Mesothelial cell of epicardium (in vitro differentiated cells): ENCODE measurements around the gene BSND. TPM values are rescaled to one million over a fixed set of nuclear protein-coding genes. Genes with fewer than 3 reads are reported as not detected.

Experiments used
- DNase-seq, 2 experiments: peaks; one replicate each; pipeline ENCODE4 v3.0.0; 2021; ENCODE audit warnings: low spot score in 2 of 2; ENCODE audit not compliant: unreplicated experiment in 2 of 2
- H3K27ac Mint-ChIP-seq: 2 replicates; pipeline ENCODE4 v1.8.0; 2021; ENCODE audit warnings: mixed read lengths
- H3K27me3 Mint-ChIP-seq: 2 replicates; pipeline ENCODE4 v1.8.0; 2021; ENCODE audit warnings: low read depth, mixed read lengths
- H3K36me3 Mint-ChIP-seq: 2 replicates; pipeline ENCODE4 v1.8.0; 2021; ENCODE audit warnings: mixed read lengths
- H3K4me1 Mint-ChIP-seq: 2 replicates; pipeline ENCODE4 v1.8.0; 2021; ENCODE audit warnings: mixed read lengths
- H3K4me3 Mint-ChIP-seq: 2 replicates; pipeline ENCODE4 v1.8.0; 2021; ENCODE audit warnings: mild to moderate bottlenecking, moderate library complexity, mixed read lengths
- H3K9me3 Mint-ChIP-seq: 2 replicates; pipeline ENCODE4 v1.8.0; 2021; ENCODE audit warnings: mixed read lengths
- total RNA-seq: library from RNA; stranded (reverse); gene quantifications from 3 replicates; pipeline ENCODE4 v1.2.1, GENCODE V29; 2021
- TF ChIP-seq, protein P1 (sequence below): fragments of 200-600 bp; sonication (generic); IDR thresholded peaks from one replicate; pipeline ENCODE4 v1.5.0; 2021; ENCODE audit warnings: antibody characterized with exemption; ENCODE audit not compliant: unreplicated experiment

The BSND gene
- total RNA-seq, 1 donor from 2014 or later, result 0.09 TPM

DNA sequence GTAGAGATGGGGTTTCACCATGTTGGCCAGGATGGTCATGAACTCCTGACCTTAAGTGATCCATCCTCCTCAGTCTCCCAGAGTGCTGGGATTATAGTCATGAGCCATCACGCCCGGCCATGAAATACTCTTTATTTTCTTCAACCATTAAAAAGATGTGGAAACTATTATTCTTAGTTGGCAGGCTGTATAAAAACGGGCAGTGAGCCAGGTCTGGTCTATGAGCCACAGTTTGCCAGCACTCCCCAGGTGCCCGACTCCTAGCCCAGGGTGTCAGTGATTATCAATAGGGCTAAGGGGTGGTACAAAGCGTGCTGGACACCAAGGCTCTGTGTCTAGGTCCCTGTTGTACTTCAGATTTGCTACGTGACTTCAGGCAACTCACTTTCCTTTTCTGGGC lies 22.0 kb upstream of the BSND start:
- Mint-ChIP-seq H3K9me3 (no peaks in the 10 kb centered on the region), H3K36me3 (no peaks in the 10 kb centered on the region), H3K4me3 (no peak overlapping the region), H3K27ac (peak overlapping the region; percentile 30), H3K4me1 (peaks cover 28% of the 10 kb centered on the region), H3K27me3 (peaks cover 26% of the 10 kb centered on the region)
- TF ChIP-seq, protein P1, sequence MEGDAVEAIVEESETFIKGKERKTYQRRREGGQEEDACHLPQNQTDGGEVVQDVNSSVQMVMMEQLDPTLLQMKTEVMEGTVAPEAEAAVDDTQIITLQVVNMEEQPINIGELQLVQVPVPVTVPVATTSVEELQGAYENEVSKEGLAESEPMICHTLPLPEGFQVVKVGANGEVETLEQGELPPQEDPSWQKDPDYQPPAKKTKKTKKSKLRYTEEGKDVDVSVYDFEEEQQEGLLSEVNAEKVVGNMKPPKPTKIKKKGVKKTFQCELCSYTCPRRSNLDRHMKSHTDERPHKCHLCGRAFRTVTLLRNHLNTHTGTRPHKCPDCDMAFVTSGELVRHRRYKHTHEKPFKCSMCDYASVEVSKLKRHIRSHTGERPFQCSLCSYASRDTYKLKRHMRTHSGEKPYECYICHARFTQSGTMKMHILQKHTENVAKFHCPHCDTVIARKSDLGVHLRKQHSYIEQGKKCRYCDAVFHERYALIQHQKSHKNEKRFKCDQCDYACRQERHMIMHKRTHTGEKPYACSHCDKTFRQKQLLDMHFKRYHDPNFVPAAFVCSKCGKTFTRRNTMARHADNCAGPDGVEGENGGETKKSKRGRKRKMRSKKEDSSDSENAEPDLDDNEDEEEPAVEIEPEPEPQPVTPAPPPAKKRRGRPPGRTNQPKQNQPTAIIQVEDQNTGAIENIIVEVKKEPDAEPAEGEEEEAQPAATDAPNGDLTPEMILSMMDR, result no peak
- peak in 1 of 2 experiments; percentile 36 for DNase-seq

DNA sequence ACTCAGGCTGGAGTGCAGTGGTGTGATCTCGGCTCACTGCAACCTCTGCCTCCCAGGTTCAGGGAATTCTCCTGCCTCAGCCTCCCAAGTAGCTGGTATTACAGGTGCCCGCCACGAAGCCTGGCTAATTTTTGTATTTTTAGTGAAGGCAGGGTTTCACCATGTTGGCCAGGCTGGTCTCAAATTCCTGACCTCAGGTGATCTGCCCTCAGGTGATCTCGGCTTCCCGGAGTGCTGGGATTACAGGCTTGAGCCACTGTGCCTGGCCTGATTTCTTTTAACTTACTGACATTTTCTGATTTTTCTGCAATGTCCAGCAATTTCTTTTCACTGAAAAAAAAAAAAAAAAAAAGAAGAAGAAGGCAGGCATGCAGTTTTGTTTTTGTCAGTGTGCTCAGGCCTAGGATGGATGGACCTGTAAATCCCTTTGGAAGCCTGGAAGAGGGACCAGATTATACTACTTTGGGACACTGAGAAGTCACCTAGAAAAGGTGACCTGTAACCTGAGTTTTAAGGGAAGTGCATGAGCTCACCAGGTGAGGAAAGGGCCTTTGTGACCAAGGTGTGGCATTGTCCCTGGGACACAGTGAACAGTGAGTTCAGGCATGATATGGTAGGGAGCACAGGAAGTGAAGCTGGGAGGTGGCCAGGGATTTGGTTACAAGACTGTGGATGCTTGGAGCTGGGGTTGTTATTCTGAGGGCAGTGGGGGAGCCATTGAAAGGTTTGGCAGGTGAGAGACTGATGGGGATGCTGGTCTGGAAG lies 21.0 kb upstream of the BSND start:
- Mint-ChIP-seq H3K4me1 (peaks cover 28% of the 10 kb centered on the region), H3K27me3 (peaks cover 33% of the 10 kb centered on the region), H3K27ac (no peak overlapping the region), H3K4me3 (no peak overlapping the region), H3K9me3 (no peaks in the 10 kb centered on the region), H3K36me3 (no peaks in the 10 kb centered on the region)
- peak in 1 of 2 experiments; percentile 35 for DNase-seq
- TF ChIP-seq, protein P1, result no peak

DNA sequence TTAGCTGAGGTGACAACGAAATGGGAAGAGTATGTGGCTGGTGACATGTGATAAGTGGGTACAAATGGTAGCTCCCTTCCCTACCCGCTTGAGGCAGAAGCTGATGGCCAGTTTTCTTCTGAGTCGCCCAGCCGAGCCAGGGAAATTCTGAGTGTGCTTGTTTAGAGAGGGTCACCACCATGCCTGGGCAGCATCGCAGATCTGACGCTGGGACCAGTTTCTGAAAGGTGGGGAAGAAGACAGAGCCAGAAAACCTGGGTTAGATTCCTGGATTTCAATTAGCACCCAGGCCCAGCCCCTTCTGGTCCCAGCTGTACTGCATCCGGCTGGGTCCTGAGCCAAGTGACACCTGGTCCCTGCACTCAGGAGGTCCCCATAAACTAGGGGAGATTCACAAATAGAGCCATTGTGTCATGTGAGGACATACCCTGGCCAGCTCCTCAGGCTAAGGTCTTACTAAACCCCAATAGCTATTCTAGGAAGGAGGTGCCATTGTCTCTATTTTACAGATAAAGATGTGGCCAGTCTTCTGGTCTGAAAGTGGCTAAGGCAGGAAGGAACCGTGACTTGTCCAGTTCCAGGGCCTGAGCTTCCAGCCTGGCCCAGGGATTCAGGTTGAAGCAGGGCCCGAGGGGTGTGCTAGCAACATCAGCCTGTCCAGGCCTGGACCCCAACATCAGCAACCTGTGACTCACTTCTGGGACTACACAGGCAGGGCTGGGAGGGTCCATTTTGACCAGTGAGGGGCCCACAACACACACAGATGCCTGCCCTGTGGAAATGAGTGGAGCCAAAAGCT lies 20.0 kb upstream of the BSND start:
- Mint-ChIP-seq H3K9me3 (no peaks in the 10 kb centered on the region), H3K4me3 (no peak overlapping the region), H3K4me1 (peaks cover 28% of the 10 kb centered on the region), H3K27ac (no peak overlapping the region), H3K36me3 (no peaks in the 10 kb centered on the region), H3K27me3 (peaks cover 39% of the 10 kb centered on the region)
- TF ChIP-seq, protein P1, result no peak
- DNase-seq, result peak in 1 of 2 experiments; percentile 14

DNA sequence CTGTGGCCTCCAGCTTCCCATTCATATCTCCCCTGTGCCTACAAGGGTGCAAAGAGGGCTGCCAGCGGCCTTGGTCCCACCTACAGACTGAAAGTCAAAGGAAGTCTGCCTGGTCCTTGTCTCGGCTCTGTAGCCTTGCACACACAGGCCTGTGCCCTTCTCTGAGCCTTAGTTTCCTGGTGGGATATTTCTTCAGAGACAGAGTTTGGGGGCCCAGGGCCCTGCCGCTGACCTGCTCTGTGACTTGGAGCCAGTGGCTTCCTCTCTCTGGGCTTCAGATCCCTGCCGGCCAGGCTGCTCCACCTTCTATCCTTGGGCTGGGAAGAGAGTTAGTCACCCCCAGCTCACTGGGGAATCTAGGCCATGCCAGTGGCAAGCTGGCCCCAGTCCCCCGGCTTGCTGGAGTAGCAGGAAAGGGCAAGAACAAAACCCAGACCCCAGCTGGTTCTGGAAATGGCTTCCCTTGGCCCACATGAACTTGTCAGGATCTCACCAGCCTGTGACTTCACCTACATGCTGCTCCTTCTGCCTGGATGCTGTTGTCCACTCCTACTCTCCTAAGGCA lies 19.3 kb upstream of the BSND start:
- no peak for DNase-seq
- Mint-ChIP-seq H3K27me3 (peaks cover 43% of the 10 kb centered on the region), H3K36me3 (no peaks in the 10 kb centered on the region), H3K27ac (no peak overlapping the region), H3K4me1 (peaks cover 28% of the 10 kb centered on the region), H3K9me3 (no peaks in the 10 kb centered on the region), H3K4me3 (peak overlapping the region; percentile 52)
- TF ChIP-seq, protein P1, result no peak

DNA sequence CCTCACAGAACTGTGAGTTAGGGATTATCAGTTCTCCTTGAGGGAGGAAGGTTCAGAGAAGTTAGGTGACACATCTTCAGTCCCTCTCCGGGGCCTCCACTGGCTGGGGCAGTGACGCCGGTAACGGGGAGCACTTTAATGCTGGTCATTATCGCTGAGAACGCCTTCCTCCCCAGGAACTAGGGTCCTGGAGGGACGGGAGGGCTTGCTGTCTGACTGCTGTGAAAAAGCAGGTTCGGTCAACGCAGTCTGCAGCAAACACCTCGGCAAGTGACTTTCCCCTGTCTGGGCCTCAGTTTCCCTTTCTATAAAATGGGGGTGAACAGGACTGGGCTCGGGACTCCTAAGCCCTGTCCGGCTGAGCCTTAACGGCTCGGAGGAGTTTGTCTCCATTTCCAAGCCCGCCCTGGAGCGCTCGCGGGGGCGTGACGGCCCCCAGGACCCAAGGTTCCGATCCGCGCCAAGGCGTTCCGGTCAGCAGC lies 18.6 kb upstream of the BSND start:
- Mint-ChIP-seq H3K4me3 (peak overlapping the region; percentile 52), H3K27me3 (peaks cover 43% of the 10 kb centered on the region), H3K27ac (no peak overlapping the region), H3K4me1 (peaks cover 28% of the 10 kb centered on the region), H3K36me3 (no peaks in the 10 kb centered on the region), H3K9me3 (no peaks in the 10 kb centered on the region)
- DNase-seq, result no peak
- TF ChIP-seq, protein P1, result no peak
